WI38 (cell line): ENCODE measurements around the gene NPHP4.

Experiments used
- H3K4me3 ChIP-seq: 2 replicates; pipeline ENCODE4 v1.5.1; 2011; ENCODE audit warnings: low read depth, mild to moderate bottlenecking, control low read depth, low read length
- CTCF ChIP-seq: IDR thresholded peaks from 2 replicates; pipeline ENCODE4 v1.5.1; 2012; ENCODE audit warnings: low read depth, mild to moderate bottlenecking, control low read depth, low read length

The NPHP4 gene

DNA sequence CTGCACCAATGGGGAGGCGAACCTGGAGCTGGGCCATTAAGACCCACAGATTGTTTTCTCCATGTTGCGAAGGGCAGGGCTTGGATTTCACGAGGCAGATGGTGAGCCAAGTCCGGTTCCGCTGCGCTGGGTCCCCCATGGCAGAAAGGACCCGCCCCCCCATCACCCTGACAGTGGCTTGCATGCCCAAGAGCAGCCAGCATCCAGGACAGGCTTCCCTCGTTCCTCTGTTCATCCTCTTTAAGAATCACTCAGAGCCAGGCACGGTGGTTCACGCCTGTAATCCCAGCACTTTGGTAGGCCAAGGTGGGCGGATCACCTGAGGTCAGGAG is 15.8 kb upstream of the NPHP4 start:
- no peak for TF ChIP-seq CTCF
- no peak overlapping the region for H3K4me3 ChIP-seq

GRCh38 chr1:6007318-6008083 is 15.3 kb upstream of the NPHP4 start:
- no peak for TF ChIP-seq CTCF
- no peak overlapping the region for H3K4me3 ChIP-seq

DNA sequence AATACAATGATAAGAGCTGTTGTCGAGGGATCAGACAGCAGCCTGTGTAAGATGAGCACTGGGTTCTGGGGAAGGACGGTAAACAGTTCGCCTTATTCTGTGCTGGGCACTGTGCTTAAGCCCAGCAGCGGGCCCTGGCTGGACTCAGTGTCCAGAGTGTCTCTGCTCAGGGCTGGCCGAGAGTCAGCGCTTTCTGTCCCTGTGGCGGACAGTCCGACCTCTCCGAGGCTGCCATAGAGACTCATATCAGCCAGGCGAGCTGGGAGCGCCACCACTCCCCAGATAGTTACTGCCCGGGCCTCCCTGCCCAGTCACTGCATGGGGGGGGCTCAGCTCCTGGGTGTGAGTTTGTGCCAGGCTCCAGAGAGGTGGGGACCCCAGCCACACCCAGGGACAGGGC is 14.7 kb upstream of the NPHP4 start:
- no peak for TF ChIP-seq CTCF
- H3K4me3 ChIP-seq, result no peak overlapping the region

- H3K4me3 ChIP-seq, result no peak overlapping the region
- no peak for TF ChIP-seq CTCF
Observed at GRCh38 chr1:6005276-6005917, 13.2 kb upstream of the NPHP4 start.

DNA sequence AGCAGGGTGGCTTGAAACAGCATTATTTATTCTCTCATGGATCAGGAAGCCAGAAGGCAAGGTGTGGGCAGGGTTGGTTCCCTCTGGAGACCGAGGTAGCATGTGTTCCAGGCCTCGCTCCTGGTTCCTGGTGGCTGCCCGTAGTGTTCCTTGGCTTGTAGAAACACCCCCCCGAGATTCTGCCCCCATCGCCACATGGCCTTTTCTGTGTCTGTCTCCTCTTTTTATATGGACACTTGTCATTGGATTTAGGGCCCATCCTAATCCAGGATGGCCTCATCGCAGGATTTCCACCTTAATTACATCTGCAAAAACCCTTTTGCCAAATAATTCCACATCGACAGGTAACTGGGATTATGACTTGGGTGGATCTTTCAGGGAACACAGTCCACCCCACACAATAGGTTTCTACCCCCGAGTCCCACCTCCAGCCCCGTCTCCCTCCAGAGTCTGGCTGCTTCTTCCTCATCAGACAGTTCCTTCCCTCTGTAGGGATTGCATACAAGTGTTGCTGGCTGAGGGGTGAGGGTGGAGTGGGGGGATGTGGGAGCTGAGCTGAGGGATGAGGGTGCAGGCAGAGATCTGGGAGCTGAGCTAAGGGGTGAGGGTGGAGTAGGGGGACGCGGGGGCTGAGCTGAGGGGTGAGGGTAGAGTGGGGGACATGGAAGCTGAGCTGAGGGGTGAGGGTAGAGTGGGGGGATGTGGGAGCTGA is 12.3 kb upstream of the NPHP4 start:
- H3K4me3 ChIP-seq, result no peak overlapping the region
- no peak for TF ChIP-seq CTCF

- no peak overlapping the region for H3K4me3 ChIP-seq
- no peak for TF ChIP-seq CTCF
Observed at GRCh38 chr1:6003568-6004411, 11.6 kb upstream of the NPHP4 start.
